GM21529 (cell line): ENCODE results near the gene TSC2.
"Not testable (repeated sequence)": the region's sequence is repeated elsewhere in the genome, so short reads cannot be mapped to it uniquely, and the experiment has no call there.

Experiments used
- ATAC-seq: cut with Tn5 transposase; IDR thresholded peaks from one replicate; pipeline ENCODE4 v1.9.1; 2021; ENCODE audit not compliant: unreplicated experiment

The TSC2 gene

GRCh38 chr16:2117960-2118722 lies 70.4 kb downstream of the TSC2 start:
- not testable (repeated sequence) for ATAC-seq

- ATAC-seq = not testable (repeated sequence)
These were observed 73.5 kb downstream of the TSC2 start for GRCh38 chr16:2121325-2121724.

GRCh38 chr16:2121853-2122252 lies 74.1 kb downstream of the TSC2 start:
- no peak for ATAC-seq

- no peak for ATAC-seq
These were observed 74.6 kb downstream of the TSC2 start for GRCh38 chr16:2122429-2122828.

GRCh38 chr16:2122934-2123683 lies 75.3 kb downstream of the TSC2 start:
- ATAC-seq = not testable (repeated sequence)

GRCh38 chr16:2123706-2124376 lies 76.1 kb downstream of the TSC2 start:
- not testable (repeated sequence) for ATAC-seq

GRCh38 chr16:2124377-2124693 lies 76.5 kb downstream of the TSC2 start:
- not testable (repeated sequence) for ATAC-seq

GRCh38 chr16:2124694-2125444 lies 77.1 kb downstream of the TSC2 start:
- ATAC-seq = not testable (repeated sequence)

- not testable (repeated sequence) for ATAC-seq
These were observed 77.8 kb downstream of the TSC2 start for GRCh38 chr16:2125609-2126008.

- ATAC-seq = not testable (repeated sequence)
These were observed 78.5 kb downstream of the TSC2 start for GRCh38 chr16:2126161-2126743.

GRCh38 chr16:2126928-2127556 lies 79.3 kb downstream of the TSC2 start:
- not testable (repeated sequence) for ATAC-seq

GRCh38 chr16:2127630-2128280 lies 80.0 kb downstream of the TSC2 start:
- ATAC-seq = not testable (repeated sequence)

- ATAC-seq = not testable (repeated sequence)
These were observed 81.5 kb downstream of the TSC2 start for GRCh38 chr16:2129251-2129650.

GRCh38 chr16:2129890-2130447 lies 82.2 kb downstream of the TSC2 start:
- ATAC-seq = not testable (repeated sequence)

GRCh38 chr16:2133797-2134196 lies 86.0 kb downstream of the TSC2 start:
- ATAC-seq = not testable (repeated sequence)

- not testable (repeated sequence) for ATAC-seq
These were observed 87.3 kb downstream of the TSC2 start for GRCh38 chr16:2135071-2135470.

GRCh38 chr16:2135770-2136490 lies 88.1 kb downstream of the TSC2 start, which contains the start of gene PKD1:
TSS of gene PKD1 (minus strand) at chr16:2135898. CDS start at chr16:2135689, 209 bp downstream.
- ATAC-seq = not testable (repeated sequence)
